Measurements from ENCODE around the gene RASSF3.

- TF ChIP-seq POLR2AphosphoS5 (IDR thresholded peaks at IDR 0.05), result no peak
- no peak for TF ChIP-seq CTCF (IDR thresholded peaks at IDR 0.05)
- TF ChIP-seq POLR2A (IDR thresholded peaks at IDR 0.05), result no peak
These were observed 26.4 kb upstream of the RASSF3 start for GRCh38 chr12:64583771-64584421.

Measured in breast epithelium (tissue), 3 donors.